Measurements from ENCODE around the gene TBKBP1.
A peak's percentile ranks its signal among the peaks of the same experiment; 100 is the strongest.

The TBKBP1 gene

GRCh38 chr17:47707884-47708283 is 13.9 kb downstream of the TBKBP1 start:
- Histone ChIP-seq H4K12ac (ENCODE audit: low read depth, low read length) (no peak overlapping the region), H3K79me1 (ENCODE audit: low read length) (no peaks in the 10 kb centered on the region), H3K14ac (ENCODE audit: low read length) (no peak overlapping the region), H3K27ac (ENCODE audit: low read depth, low read length) (no peak overlapping the region), H3K4me2 (ENCODE audit: low read length) (no peak overlapping the region), H3K9ac (ENCODE audit: low read length) (no peak overlapping the region), H2AFZ (ENCODE audit: insufficient read depth, low read length, poor library complexity) (no peak overlapping the region), H3K23ac (ENCODE audit: low read length) (no peak overlapping the region), H2AK5ac (ENCODE audit: low read length) (no peak overlapping the region), H2BK5ac (ENCODE audit: low read depth, low read length, poor library complexity) (no peak overlapping the region), H3K9me3 (ENCODE audit: insufficient read depth, low read depth, low read length) (no peaks in the 10 kb centered on the region), H3K27me3 (ENCODE audit: insufficient read depth, low read length) (no peaks in the 10 kb centered on the region), H2BK12ac (ENCODE audit: low read length) (no peak overlapping the region), H4K91ac (ENCODE audit: low read depth, low read length) (no peak overlapping the region), H4K8ac (ENCODE audit: low read depth, low read length) (no peak overlapping the region), H3K4ac (ENCODE audit: low read depth, low read length) (no peak overlapping the region), H3K4me1 (ENCODE audit: control insufficient read depth in 1 of 2, insufficient read depth in 2 of 2, low read length in 2 of 2) (no peaks in the 10 kb centered on the region), H3K18ac (ENCODE audit: low read length) (no peak overlapping the region), H2BK120ac (ENCODE audit: insufficient read depth, low read length, poor library complexity) (no peak overlapping the region), H3K4me3 (ENCODE audit: low read depth, low read length) (no peak overlapping the region), H3K36me3 (ENCODE audit: control insufficient read depth in 1 of 2, insufficient read depth in 2 of 2, low read length in 2 of 2) (peaks cover 3 to 7% of the 10 kb centered on the region in 2 experiments), H3K79me2 (ENCODE audit: control insufficient read depth, insufficient read depth, low read length, poor library complexity) (no peaks in the 10 kb centered on the region)
- no peak for DNase-seq
- no CpG with 5 or more reads among the region's 3 CpGs for WGBS (ENCODE audit: extremely low coverage, insufficient coverage, insufficient read length)

- WGBS (ENCODE audit: extremely low coverage, insufficient coverage, insufficient read length): no CpG with 5 or more reads among the region's 31 CpGs
- Histone ChIP-seq H3K9me3 (ENCODE audit: insufficient read depth, low read depth, low read length) (no peaks in the 10 kb centered on the region), H2BK12ac (ENCODE audit: low read length) (no peak overlapping the region)
Measured at GRCh38 chr17:47708312-47708863, 14.4 kb downstream of the TBKBP1 start.

GRCh38 chr17:47708864-47709541 is 15.0 kb downstream of the TBKBP1 start:
- Histone ChIP-seq H3K4ac (ENCODE audit: low read depth, low read length) (no peak overlapping the region), H3K4me1 (ENCODE audit: control insufficient read depth in 1 of 2, insufficient read depth in 2 of 2, low read length in 2 of 2) (no peaks in the 10 kb centered on the region), H4K91ac (ENCODE audit: low read depth, low read length) (no peak overlapping the region), H3K18ac (ENCODE audit: low read length) (no peak overlapping the region), H3K36me3 (ENCODE audit: control insufficient read depth in 1 of 2, insufficient read depth in 2 of 2, low read length in 2 of 2) (peaks cover 3 to 7% of the 10 kb centered on the region in 2 experiments), H3K9ac (ENCODE audit: low read length) (no peak overlapping the region), H3K4me2 (ENCODE audit: low read length) (no peak overlapping the region), H3K23ac (ENCODE audit: low read length) (no peak overlapping the region), H2BK5ac (ENCODE audit: low read depth, low read length, poor library complexity) (no peak overlapping the region), H3K14ac (ENCODE audit: low read length) (no peak overlapping the region), H3K79me2 (ENCODE audit: control insufficient read depth, insufficient read depth, low read length, poor library complexity) (no peaks in the 10 kb centered on the region), H2AK5ac (ENCODE audit: low read length) (no peak overlapping the region), H3K27me3 (ENCODE audit: insufficient read depth, low read length) (no peaks in the 10 kb centered on the region), H4K8ac (ENCODE audit: low read depth, low read length) (no peak overlapping the region), H4K12ac (ENCODE audit: low read depth, low read length) (no peak overlapping the region), H3K4me3 (ENCODE audit: low read depth, low read length) (no peak overlapping the region), H2BK12ac (ENCODE audit: low read length) (no peak overlapping the region), H2BK120ac (ENCODE audit: insufficient read depth, low read length, poor library complexity) (no peak overlapping the region), H3K9me3 (ENCODE audit: insufficient read depth, low read depth, low read length) (no peaks in the 10 kb centered on the region), H3K79me1 (ENCODE audit: low read length) (no peaks in the 10 kb centered on the region), H3K27ac (ENCODE audit: low read depth, low read length) (no peak overlapping the region), H2AFZ (ENCODE audit: insufficient read depth, low read length, poor library complexity) (no peak overlapping the region)
- DNase-seq: peak in 1 of 2 donors; percentile 7
- no CpG with 5 or more reads among the region's 89 CpGs for WGBS (ENCODE audit: extremely low coverage, insufficient coverage, insufficient read length)

More at GRCh38 chr17:47708312-47708863, 14.4 kb downstream of the TBKBP1 start:
- no peak overlapping the region for H3K23ac ChIP-seq (ENCODE audit: low read length)
- no peak overlapping the region for H2BK120ac ChIP-seq (ENCODE audit: insufficient read depth, low read length, poor library complexity)
- no peak overlapping the region for H3K9ac ChIP-seq (ENCODE audit: low read length)
- no peak overlapping the region for H2AK5ac ChIP-seq (ENCODE audit: low read length)
- no peak overlapping the region for H3K27ac ChIP-seq (ENCODE audit: low read depth, low read length)
- no peak overlapping the region for H3K4me2 ChIP-seq (ENCODE audit: low read length)
- no peaks in the 10 kb centered on the region for H3K79me2 ChIP-seq (ENCODE audit: control insufficient read depth, insufficient read depth, low read length, poor library complexity)
- H4K8ac ChIP-seq (ENCODE audit: low read depth, low read length): no peak overlapping the region
- no peak overlapping the region for H4K12ac ChIP-seq (ENCODE audit: low read depth, low read length)
- H3K14ac ChIP-seq (ENCODE audit: low read length): no peak overlapping the region
- H3K4ac ChIP-seq (ENCODE audit: low read depth, low read length): no peak overlapping the region
- no peak overlapping the region for H2BK5ac ChIP-seq (ENCODE audit: low read depth, low read length, poor library complexity)
- no peaks in the 10 kb centered on the region for H3K79me1 ChIP-seq (ENCODE audit: low read length)
- H3K18ac ChIP-seq (ENCODE audit: low read length): no peak overlapping the region
- H4K91ac ChIP-seq (ENCODE audit: low read depth, low read length): no peak overlapping the region
- H3K27me3 ChIP-seq (ENCODE audit: insufficient read depth, low read length): no peaks in the 10 kb centered on the region
- no peak overlapping the region for H2AFZ ChIP-seq (ENCODE audit: insufficient read depth, low read length, poor library complexity)
- DNase-seq: no peak
- H3K36me3 ChIP-seq (ENCODE audit: control insufficient read depth in 1 of 2, insufficient read depth in 2 of 2, low read length in 2 of 2): peaks cover 3 to 7% of the 10 kb centered on the region in 2 experiments
- H3K4me3 ChIP-seq (ENCODE audit: low read depth, low read length): no peak overlapping the region
- H3K4me1 ChIP-seq (ENCODE audit: control insufficient read depth in 1 of 2, insufficient read depth in 2 of 2, low read length in 2 of 2): no peaks in the 10 kb centered on the region

GRCh38 chr17:47709594-47709993 is 15.6 kb downstream of the TBKBP1 start:
- Histone ChIP-seq H2AK5ac (ENCODE audit: low read length) (no peak overlapping the region), H4K91ac (ENCODE audit: low read depth, low read length) (no peak overlapping the region), H2BK5ac (ENCODE audit: low read depth, low read length, poor library complexity) (no peak overlapping the region), H3K27me3 (ENCODE audit: insufficient read depth, low read length) (no peaks in the 10 kb centered on the region), H3K4me3 (ENCODE audit: low read depth, low read length) (no peak overlapping the region), H4K12ac (ENCODE audit: low read depth, low read length) (no peak overlapping the region), H2BK12ac (ENCODE audit: low read length) (no peak overlapping the region), H3K79me1 (ENCODE audit: low read length) (no peaks in the 10 kb centered on the region), H3K4me1 (ENCODE audit: control insufficient read depth in 1 of 2, insufficient read depth in 2 of 2, low read length in 2 of 2) (no peaks in the 10 kb centered on the region), H3K9ac (ENCODE audit: low read length) (no peak overlapping the region), H3K14ac (ENCODE audit: low read length) (no peak overlapping the region), H3K79me2 (ENCODE audit: control insufficient read depth, insufficient read depth, low read length, poor library complexity) (no peaks in the 10 kb centered on the region), H3K27ac (ENCODE audit: low read depth, low read length) (no peak overlapping the region), H3K4me2 (ENCODE audit: low read length) (no peak overlapping the region), H3K18ac (ENCODE audit: low read length) (no peak overlapping the region), H3K4ac (ENCODE audit: low read depth, low read length) (no peak overlapping the region), H2BK120ac (ENCODE audit: insufficient read depth, low read length, poor library complexity) (no peak overlapping the region), H3K36me3 (ENCODE audit: control insufficient read depth in 1 of 2, insufficient read depth in 2 of 2, low read length in 2 of 2) (peaks cover 3 to 7% of the 10 kb centered on the region in 2 experiments), H3K23ac (ENCODE audit: low read length) (no peak overlapping the region), H2AFZ (ENCODE audit: insufficient read depth, low read length, poor library complexity) (no peak overlapping the region), H4K8ac (ENCODE audit: low read depth, low read length) (no peak overlapping the region), H3K9me3 (ENCODE audit: insufficient read depth, low read depth, low read length) (no peaks in the 10 kb centered on the region)
- no CpG with 5 or more reads among the region's 3 CpGs for WGBS (ENCODE audit: extremely low coverage, insufficient coverage, insufficient read length)
- no peak for DNase-seq
